Osteoblast (primary cell): ENCODE data around the gene SLC25A14. TPM values are rescaled to one million over a fixed set of nuclear protein-coding genes. Genes with fewer than 3 reads are reported as not detected.

ENCODE experiments used
- DNase-seq: peaks from one replicate; pipeline ENCODE4 v3.0.0; 2011; ENCODE audit warnings: low spot score, mixed read lengths; ENCODE audit not compliant: insufficient read length; ENCODE audit errors: missing footprints
- H2AFZ ChIP-seq: 2 replicates; pipeline ENCODE4 v1.6.0; 2011; ENCODE audit warnings: mild to moderate bottlenecking, low read length
- H3K27ac ChIP-seq: 2 replicates; pipeline ENCODE4 v1.5.1; 2011; ENCODE audit warnings: mild to moderate bottlenecking, low read depth, low read length, moderate library complexity
- H3K27me3 ChIP-seq: 2 replicates; pipeline ENCODE4 v1.6.0; 2012; ENCODE audit warnings: mild to moderate bottlenecking, control low read depth, inconsistent platforms, low read length, moderate library complexity; ENCODE audit not compliant: insufficient read depth
- H3K36me3 ChIP-seq: 2 replicates; pipeline ENCODE4 v1.5.1; 2011; ENCODE audit warnings: mild to moderate bottlenecking, low read length, control low read depth, moderate library complexity; ENCODE audit not compliant: insufficient read depth
- H3K4me1 ChIP-seq: 2 replicates; pipeline ENCODE4 v1.5.1; 2011; ENCODE audit warnings: mild to moderate bottlenecking, low read length, control low read depth, moderate library complexity; ENCODE audit not compliant: insufficient read depth
- H3K4me2 ChIP-seq: 2 replicates; pipeline ENCODE4 v1.6.0; 2011; ENCODE audit warnings: mild to moderate bottlenecking, low read length; ENCODE audit not compliant: insufficient read depth
- H3K4me3 ChIP-seq: fragments of 200-600 bp; sonication (generic); 3 replicates; pipeline ENCODE4 v1.5.1; 2012; ENCODE audit warnings: mild to moderate bottlenecking, low read length, inconsistent platforms; ENCODE audit not compliant: insufficient read depth
- H3K79me2 ChIP-seq: 2 replicates; pipeline ENCODE4 v1.6.0; 2012; ENCODE audit warnings: mild to moderate bottlenecking, low read length, control low read depth, inconsistent platforms; ENCODE audit not compliant: insufficient read depth
- H3K9me3 ChIP-seq: 2 replicates; pipeline ENCODE4 v1.5.1; 2011; ENCODE audit warnings: low read depth, low read length, control low read depth
- H4K20me1 ChIP-seq: 2 replicates; pipeline ENCODE4 v1.6.0; 2012; ENCODE audit warnings: mild to moderate bottlenecking, low read length, control low read depth; ENCODE audit not compliant: insufficient read depth
- CTCF ChIP-seq: IDR thresholded peaks from 2 replicates; pipeline ENCODE4 v1.5.1; 2011; ENCODE audit warnings: mild to moderate bottlenecking, low read depth, low read length, moderate library complexity; ENCODE audit errors: extremely low read depth
- small RNA-seq: library from RNA; depleted of rRNA; stranded (forward); fragments of <200 nt; gene quantifications from one replicate; pipeline ENCODE3, GENCODE V24; 2012
- total RNA-seq: library from RNA; depleted of rRNA; stranded (reverse); fragments of >200 nt; gene quantifications from 2 replicates; pipeline ENCODE4 v1.2.3, GENCODE V29; 2012

Gene SLC25A14
- total RNA-seq, 1 donor: 10.9 TPM

GRCh38 chrX:130418066-130418465 is 78.3 kb downstream of the SLC25A14 start:
- TF ChIP-seq CTCF: no peak
- H3K36me3 ChIP-seq: peaks cover under 1% of the 10 kb centered on the region
- no peaks in the 10 kb centered on the region for H3K9me3 ChIP-seq
- H3K4me1 ChIP-seq: no peaks in the 10 kb centered on the region
- H4K20me1 ChIP-seq: no peaks in the 10 kb centered on the region
- H3K4me2 ChIP-seq: no peak overlapping the region
- DNase-seq: no peak
- no peak overlapping the region for H3K27ac ChIP-seq
- peaks cover 3% of the 10 kb centered on the region for H3K27me3 ChIP-seq
- H3K4me3 ChIP-seq: no peak overlapping the region
- no peak overlapping the region for H2AFZ ChIP-seq
- no peaks in the 10 kb centered on the region for H3K79me2 ChIP-seq

- no peaks in the 10 kb centered on the region for H3K9me3 ChIP-seq
- no peak for DNase-seq
- H3K4me1 ChIP-seq: no peaks in the 10 kb centered on the region
- peaks cover 3% of the 10 kb centered on the region for H3K27me3 ChIP-seq
- no peak overlapping the region for H3K27ac ChIP-seq
- no peaks in the 10 kb centered on the region for H4K20me1 ChIP-seq
- H2AFZ ChIP-seq: no peak overlapping the region
- H3K36me3 ChIP-seq: no peaks in the 10 kb centered on the region
- no peaks in the 10 kb centered on the region for H3K79me2 ChIP-seq
- no peak overlapping the region for H3K4me3 ChIP-seq
- no peak overlapping the region for H3K4me2 ChIP-seq
- TF ChIP-seq CTCF: no peak
Measured at GRCh38 chrX:130418740-130419139, 79.0 kb downstream of the SLC25A14 start.

GRCh38 chrX:130419263-130419662 is 79.5 kb downstream of the SLC25A14 start:
- Histone ChIP-seq H3K4me3 (no peak overlapping the region), H4K20me1 (no peaks in the 10 kb centered on the region), H3K27me3 (peaks cover 3% of the 10 kb centered on the region), H3K27ac (no peak overlapping the region), H3K36me3 (no peaks in the 10 kb centered on the region), H3K4me1 (no peaks in the 10 kb centered on the region), H3K79me2 (no peaks in the 10 kb centered on the region), H2AFZ (no peak overlapping the region), H3K4me2 (no peak overlapping the region), H3K9me3 (no peaks in the 10 kb centered on the region)
- TF ChIP-seq CTCF: no peak
- no peak for DNase-seq

Small RNA genes within 50 kb of the gene (small RNA-seq; reads per million reads assigned to genes)
- gene AL035423.1 (not detected), gene RNU6-1130P (not detected)

Other genes with a start within 250 kb of the SLC25A14 start
- gene ELF4, start 229.4 kb upstream of the SLC25A14 start, total RNA-seq: 24.8 and 25.0 TPM in 2 replicates
- 13.8 and 15.2 TPM in 2 replicates for gene AIFM1, start 174.1 kb upstream of the SLC25A14 start, total RNA-seq
- 6.2 and 8.0 TPM in 2 replicates for gene RAB33A, start 168.0 kb upstream of the SLC25A14 start, total RNA-seq
- 5.4 and 6.2 TPM in 2 replicates for gene ZNF280C, start 71.0 kb upstream of the SLC25A14 start, total RNA-seq
- not detected in 2 replicates for gene GPR119, start 45.8 kb downstream of the SLC25A14 start, total RNA-seq
- gene RBMX2, start 62.1 kb downstream of the SLC25A14 start, total RNA-seq: 25.0 and 26.5 TPM in 2 replicates